HG03039 (cell line): ENCODE results near the gene MAGI2.
"Not testable (repeated sequence)": the region's sequence is repeated elsewhere in the genome, so short reads cannot be mapped to it uniquely, and the experiment has no call there.

ENCODE experiments used
- ATAC-seq: cut with Tn5 transposase; IDR thresholded peaks from one replicate; pipeline ENCODE4 v1.9.1; 2021; ENCODE audit warnings: mild to moderate bottlenecking, moderate library complexity; ENCODE audit not compliant: unreplicated experiment

Gene MAGI2

DNA sequence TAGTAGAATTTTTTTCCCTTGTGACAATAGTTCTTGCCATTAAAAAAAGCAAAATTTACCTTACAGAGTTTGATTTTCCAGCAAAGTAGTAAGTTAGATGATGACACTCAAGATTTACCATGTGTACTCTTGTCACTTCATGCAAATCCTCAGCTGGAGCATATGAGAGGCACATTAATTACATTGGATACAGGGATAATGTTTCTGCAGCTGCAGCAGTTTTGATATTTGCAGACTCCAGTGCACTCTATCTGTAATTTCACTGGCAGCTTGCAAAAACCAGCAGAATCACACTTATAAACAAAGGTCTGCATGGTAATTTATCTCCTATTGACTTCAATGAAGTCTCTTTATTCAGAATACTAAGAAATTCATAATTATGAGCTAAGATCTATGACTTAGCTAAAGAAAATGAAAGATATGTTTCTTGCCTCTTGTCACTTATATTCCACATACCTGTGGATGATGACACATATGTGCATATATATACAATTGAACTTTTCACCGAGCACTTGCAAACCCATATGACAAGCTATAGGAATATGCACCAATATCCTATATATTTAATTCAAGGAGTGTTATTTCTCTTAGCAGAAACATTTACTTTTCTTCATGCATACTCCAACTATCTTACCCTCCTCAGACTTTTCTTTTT is 1124.3 kb downstream of the MAGI2 start:
- no peak for ATAC-seq

DNA sequence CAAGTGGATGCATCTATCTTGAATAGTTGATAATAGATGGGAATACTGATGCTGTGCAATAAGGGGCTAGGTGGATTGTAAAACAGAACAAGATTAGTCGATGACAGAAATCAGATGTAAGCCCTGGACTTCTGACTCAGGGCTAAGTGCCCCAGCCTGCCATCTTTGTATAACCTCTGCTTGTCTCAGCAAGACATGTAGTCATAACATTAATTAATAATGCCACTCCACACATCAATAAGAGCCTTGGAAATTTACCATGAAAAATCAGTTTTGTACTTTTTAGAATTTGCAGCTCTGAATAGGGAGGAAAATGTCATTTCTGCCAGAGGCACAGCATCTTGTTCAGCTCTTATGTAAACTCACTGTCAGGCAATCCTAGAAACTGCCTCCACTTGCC is 1125.7 kb downstream of the MAGI2 start:
- ATAC-seq, result no peak

DNA sequence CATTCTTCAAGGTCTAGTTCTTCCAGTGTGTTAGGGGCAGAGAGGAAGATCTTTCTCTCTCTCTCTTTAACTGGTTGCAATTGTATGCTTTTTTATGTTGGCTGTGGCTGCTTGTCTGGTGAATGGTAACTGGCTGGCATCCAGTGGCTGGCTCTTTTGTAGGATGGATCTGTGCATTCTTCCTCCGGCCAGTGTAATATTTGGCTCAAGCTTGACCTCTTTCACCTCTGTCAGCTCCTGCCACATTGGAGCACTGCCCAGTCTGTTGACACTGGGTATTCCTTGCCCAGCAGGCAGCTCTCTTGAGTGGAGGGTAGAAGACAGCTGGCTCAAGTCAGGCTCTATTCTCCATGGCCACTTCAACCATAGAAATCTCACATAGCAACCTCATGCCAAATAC is 1126.6 kb downstream of the MAGI2 start:
- no peak for ATAC-seq

DNA sequence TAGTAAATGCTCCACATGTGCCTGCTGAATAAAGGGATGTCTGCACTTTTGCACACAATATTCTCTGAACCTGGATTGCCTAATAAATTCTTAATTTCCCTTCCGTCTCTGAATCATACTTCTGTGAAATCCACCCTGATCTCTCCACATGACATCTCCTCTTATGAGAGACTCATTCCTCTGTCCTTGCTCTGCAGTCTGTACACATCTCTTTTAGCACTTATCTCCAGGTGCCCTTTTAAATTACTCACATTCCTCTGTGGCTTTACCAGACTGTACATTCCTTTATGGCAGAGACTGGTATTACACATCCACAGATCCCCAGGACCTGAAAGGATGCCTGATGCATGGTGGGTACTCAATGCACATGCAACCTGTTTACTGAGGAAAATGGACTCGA is 1127.3 kb downstream of the MAGI2 start:
- ATAC-seq, result no peak

DNA sequence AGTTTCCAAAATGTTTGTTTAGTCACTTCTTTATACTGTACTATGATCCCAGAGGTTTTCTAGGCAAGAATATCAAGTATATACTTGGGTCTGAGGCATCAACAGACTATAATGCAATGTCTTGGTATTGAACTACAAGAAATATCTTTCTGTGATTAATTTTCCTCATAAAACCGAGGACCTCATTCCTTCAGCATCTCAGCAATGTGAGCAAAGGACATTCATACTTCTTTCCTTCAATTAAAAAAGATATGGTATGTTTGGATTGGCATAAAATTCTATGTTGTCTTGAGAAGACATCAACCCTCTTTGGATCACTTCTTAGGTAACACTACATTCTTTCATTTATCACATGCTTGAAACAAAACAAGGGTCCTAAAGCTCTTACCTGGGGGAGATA is 1130.3 kb downstream of the MAGI2 start:
- no peak for ATAC-seq

DNA sequence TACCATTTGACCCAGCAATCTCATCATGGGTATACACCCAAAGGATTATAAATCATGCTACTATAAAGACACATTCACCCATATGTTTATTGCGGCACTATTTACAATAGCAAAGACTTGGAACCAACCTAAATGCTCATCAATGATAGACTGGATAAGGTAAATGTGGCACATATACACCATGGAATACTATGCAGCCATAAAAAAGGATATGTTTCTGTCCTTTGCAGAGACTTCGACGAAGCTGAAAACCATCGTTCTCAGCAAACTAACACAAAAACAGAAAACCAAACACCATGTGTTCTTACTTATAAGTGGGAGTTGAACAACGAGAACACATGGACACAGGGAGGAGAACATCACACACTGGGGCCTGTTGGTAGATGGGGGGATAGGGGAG is 1131.2 kb downstream of the MAGI2 start:
- ATAC-seq, result not testable (repeated sequence)

DNA sequence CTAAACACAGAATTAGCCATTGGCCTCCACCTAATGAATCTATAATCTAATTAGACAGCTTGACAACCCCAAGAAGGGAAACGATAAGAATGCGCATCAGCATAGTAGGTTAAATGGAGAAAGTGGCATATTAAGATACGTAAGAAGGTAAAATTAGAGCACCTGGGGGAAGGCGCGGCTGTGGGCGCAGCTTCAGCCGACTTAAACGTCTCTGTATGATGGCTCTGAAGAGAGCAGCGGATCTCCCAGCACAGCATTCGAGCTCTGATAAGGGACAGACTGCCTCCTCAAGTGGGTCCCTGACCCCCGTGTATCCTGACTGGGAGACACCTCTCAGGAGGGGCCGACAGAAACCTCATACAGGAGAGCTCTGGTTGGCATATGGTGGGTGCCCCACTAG is 1136.1 kb downstream of the MAGI2 start:
- no peak for ATAC-seq

DNA sequence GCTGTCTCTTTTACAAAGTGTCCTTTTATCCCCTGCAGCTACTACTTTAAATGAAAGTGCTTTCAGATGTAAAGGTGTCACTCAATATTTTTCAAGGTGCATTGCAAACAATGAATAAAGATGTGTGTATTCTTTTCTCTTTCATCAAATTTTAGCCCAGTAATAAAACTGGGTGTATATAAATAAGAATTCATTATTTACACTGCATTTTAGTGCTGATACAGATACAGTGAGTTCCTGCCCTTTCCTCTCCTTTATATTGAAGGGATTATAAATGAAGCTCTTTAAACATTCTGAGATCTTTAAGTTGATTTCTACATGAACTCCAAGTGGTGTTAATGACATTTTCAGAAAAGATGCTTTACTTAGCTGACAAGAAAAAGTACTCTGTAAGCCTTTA is 1137.4 kb downstream of the MAGI2 start:
- ATAC-seq, result no peak

DNA sequence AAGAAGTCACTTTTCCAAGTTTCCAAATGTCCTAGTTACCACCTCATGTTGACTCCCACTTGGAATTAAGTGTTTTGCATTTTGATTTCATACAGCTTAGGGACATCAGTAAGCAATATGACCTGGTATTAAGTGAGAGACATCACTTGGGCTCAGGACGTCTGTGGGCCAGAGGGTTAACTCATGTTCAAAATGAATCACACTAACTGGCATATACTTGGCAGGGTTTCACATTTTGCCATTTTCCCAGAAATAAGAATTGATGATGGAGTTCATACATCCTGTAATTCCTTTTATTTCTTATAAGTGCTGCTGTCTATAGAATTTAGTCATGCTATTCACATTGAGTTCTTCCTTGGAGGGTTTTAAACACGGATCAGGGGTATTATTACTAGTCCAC is 1138.3 kb downstream of the MAGI2 start:
- no peak for ATAC-seq

DNA sequence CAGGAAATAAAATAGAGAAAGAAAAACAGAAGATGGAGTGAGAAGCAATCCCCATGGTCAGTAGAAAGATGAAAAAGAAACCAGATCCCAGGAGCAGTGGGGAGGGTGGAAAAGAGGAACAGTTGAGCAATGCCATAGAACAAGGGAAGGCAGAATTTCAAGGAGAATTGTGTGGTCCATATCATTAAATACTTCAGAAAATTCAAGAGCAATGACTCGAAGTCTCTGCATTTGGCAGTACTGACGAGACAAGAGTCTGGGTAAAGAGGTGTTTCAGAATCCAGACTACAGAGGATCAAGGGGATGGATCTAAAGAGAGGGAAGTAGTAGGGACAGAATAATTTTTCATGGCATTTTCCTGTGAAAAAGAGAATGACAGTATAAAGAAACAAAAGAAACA is 1142.3 kb downstream of the MAGI2 start:
- no peak for ATAC-seq

DNA sequence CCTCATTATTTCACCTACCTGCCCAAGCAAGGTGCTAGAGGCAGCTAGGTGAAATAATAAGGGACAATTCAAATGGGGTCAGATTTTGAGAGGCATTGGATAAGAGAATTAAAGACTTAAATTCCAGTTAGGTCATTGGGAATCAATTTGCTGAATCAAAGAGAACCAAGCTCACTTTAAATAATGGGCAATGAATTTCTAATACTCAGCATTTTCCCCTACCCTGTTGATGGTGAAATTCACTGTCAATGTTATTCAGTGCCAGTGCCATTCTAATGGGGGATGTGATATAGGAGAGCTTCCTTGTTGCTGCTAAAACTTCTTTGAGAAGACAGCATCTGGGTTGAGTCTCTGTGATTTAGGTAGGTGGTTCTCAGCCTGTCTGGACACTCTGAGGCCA is 1145.6 kb downstream of the MAGI2 start:
- ATAC-seq, result no peak

DNA sequence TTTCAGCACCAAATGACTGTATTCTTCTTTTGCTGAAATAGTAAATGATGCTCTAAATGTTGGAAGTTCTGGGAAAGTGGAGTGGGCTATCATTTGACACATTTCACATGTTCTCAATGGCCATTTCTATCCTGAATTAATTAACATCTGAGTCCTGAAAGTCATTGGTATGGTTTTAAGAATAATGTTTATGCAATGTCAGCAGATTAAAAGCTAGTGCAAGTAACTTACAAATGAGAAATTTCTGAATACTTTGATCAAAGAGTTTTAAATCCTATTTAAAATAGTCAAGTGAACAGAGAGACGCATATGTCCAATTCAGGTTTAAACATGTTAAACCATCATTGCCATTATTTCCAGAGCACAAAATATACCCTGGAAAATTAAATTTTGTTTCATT is 1146.8 kb downstream of the MAGI2 start:
- ATAC-seq, result no peak

DNA sequence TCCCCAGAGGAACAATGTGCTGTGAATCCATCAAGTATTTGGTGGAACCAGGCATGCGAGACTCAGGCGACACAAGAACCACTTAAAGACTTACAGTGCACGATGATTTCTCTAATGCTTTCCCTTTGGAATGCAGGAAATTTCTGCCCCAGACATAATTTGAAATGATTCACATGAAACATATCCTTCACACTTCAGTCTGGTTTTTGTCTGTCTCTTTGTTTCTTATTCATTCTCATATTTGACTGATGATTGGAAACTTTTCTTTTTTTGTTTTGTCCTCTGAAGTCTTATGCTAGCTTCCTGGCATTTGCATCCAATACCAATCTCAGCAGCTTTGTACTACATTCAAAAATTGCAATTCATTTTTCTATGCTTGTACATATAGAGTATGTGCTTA is 1152.1 kb downstream of the MAGI2 start:
- ATAC-seq, result no peak

DNA sequence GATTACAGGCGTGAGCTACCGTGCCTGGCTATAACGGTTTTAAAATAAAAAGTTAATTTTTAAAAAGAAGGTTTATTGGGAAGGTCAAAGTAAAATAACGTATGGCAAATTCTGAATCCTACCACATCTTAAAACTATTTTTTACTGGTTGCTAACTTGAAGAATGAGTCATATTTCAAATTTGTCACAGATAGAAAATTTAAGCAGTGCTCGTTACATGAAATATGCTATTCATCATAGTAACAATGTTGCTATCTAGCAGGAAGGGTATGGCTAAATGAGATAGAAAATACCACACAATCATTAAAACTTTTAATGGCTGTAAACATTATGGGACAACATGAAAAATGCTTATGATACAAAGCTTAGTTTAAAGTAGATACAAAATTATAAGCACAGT is 1154.4 kb downstream of the MAGI2 start:
- no peak for ATAC-seq

DNA sequence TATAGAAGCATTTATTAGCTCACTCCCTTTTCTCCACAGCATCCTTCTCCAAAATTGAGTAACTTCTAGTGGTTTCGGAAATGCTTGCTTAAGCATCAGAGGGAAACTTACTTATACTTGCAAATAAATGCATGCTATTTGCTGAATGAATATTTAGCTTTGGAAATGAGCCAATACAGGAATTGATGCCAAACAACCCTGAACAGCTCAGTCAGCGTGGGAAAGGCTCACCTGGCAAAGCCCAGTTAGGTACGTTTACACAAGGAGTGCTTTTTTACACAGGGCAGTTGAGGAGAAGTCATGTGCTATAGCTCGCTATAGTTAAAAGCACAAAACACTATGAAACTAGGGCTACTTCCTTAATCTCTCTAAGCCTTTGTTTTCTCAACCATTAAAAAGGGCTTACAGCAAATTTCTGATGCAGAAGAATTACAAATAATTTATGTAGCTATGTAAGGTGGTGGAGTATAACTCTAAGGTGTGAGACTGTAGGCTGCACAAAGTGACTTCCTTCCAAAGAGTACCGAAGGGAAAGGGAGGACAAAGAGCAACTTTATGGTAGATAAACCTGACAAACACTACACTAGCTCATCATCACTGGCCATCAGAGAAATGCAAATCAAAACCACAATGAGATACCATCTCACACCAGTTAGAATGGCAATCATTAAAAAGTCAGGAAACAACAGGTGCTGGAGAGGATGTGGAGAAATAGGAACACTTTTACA is 1156.7 kb downstream of the MAGI2 start:
- ATAC-seq, result no peak

DNA sequence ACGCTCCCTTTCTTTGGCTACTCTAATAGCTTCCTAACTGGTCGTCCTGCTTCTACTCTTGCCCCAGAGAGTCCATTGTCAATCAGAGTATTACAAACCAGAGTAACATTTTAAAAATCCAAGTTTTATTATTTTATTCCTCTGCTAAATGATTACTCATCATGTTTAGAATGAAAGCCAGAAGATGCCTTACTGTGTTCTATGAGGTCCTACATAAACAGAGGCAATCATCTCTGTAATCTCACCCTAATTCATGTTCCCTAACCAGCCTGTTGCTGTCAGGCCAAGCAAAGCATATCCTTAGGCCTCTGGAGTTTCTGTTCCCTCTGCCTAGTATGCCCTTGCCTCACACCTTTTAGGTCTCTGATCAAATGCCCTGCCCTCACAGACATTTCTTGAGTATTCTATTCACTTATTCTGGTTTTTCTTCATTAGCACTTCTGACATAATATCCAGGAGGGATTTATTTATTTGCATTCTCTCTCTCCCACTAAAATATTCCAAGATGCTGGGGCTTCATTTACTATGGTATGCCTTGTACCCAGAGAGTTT is 1157.3 kb downstream of the MAGI2 start:
- no peak for ATAC-seq

DNA sequence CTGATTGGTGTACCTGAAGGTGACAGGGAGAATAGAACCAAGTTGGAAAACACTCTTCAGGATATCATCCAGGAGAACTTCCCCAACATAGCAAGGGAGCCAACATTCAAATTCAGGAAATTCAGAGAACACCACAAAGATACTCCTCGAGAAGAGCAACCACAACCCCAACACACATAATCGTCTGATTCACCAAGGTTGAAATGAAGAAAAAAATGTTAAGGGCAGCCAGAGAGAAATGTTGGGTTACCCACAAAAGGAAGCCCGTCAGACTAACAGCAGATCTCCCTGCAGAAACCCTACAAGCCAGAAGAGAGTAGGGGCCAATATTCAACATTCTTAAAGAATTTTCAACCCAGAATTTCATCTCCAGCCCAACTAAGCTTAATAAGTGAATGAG is 1164.0 kb downstream of the MAGI2 start:
- not testable (repeated sequence) for ATAC-seq

DNA sequence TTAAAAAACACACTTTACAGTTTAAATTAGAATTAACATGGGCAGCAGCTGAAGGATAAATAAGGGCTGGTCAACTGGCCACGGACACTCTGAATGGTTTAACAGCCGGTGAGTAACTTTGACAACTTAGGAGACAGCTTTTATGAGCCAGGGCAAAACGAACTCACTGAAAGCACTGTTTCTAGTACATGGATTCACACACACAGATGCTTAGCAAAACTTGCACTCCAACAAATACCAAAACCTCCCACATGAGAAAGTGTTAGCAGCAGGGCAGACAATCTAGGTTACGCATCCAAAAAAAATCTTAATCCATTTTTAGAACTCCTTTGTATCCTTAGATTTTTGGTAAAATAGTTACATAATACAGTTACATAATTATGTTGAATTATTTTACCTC is 1168.5 kb downstream of the MAGI2 start:
- ATAC-seq, result no peak

DNA sequence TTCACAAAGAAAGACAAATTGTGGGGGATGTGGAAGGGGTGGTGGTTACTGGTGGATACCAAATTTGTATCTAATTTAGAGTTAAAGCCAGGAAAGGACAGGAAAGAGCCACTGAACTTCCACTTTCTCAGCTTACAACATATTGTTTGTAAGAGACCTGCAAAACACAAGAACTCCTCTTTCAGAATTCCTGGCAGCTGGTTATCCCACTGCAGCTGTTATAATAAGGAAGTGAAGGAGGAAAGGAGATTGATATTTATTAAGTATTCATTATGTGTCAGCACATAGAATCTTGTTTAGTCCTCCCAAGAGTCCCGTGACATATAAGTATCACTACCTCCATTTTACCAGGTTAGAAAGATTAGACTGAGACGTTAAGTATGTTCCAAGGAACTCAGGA is 1173.2 kb downstream of the MAGI2 start:
- ATAC-seq, result no peak

DNA sequence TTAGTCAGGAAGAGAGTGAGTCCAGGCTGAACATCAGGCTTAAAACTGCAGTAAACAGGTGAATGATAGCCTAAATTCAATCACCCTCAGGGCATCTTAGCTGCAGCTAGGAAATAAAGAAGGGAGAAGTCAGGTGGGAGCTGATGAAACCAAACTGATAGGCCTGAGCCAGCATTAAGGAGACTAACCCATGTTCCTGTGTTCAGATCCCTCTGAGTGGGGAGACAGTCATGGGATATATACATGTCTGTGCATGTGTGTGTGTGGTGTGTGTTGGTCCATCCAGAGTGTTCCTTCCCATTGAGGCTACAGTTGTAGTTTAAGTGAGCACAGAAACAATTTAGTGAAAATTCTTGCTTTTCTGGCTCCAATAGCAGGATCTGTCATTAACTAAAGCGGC is 1174.0 kb downstream of the MAGI2 start:
- ATAC-seq, result no peak

DNA sequence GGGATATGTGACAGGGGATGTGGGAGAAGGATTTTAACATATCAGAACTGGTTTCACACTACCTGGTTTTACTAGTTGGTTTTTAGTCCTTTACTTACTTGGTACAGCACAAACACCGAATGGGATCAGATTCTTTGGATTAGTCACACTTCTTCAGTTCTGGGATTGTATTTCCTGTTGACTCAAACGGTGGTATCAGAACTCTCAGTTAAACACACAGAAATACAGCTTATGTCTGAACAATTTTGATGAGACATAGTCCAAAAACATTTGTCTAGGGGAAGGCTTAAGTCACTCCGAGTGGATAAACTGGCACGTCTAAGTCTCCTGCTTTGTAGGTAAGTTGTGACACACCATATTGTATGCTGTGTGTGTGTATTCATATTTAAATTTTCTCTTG is 1174.4 kb downstream of the MAGI2 start:
- no peak for ATAC-seq

DNA sequence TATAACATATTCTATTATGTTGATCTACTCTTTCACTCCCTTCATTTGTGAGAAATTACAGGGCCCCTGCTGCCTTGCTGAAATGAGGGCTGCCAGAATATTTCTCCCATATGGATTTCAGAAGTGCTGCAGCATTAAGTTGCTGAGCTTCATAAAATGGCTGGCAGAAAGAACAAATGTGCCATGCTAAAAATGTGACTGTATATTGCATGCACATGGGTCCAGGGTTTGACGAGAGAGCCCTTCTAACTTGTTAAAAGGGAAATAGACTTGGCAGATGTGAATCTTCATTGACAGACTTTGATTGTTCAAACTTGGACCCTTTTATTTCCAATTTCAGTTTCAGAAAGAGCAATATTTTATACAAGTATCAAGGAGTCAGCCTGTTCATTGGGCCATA is 1186.3 kb downstream of the MAGI2 start:
- no peak for ATAC-seq

DNA sequence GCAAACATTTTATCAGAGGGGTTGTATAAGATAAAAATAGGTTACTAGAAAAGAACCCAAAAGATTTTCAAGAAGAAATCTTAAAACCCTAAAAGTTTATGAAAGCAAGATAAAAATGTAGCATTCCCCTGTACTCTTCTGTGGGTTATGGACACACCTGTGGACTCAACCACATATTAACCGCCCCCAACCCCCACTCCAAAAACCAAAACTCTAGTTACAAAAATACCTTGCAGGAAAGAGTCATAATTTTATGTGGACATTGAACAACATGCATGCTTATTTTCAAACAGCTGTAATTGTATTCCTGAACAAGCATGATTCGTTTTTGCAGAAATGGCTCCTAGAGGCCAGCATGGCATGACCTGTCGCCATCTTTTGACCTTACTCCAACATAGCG is 1188.0 kb downstream of the MAGI2 start:
- ATAC-seq, result no peak
